NCI-H1436 (cell line): ENCODE measurements around the gene ZNF865.

ENCODE experiments used
- DNase-seq: peaks from one replicate; lab custom pipeline; 2025; lab: John Stamatoyannopoulos, UW

The ZNF865 gene

GRCh38 chr19:55605207-55605636 is 225 bp upstream of the ZNF865 start:
- DNase-seq, result peak; percentile 99

- no peak for DNase-seq
Observed at GRCh38 chr19:55606471-55606787, 982 bp downstream of the ZNF865 start.

- DNase-seq, result no peak
Observed at GRCh38 chr19:55606817-55607216, 1.4 kb downstream of the ZNF865 start.

- no peak for DNase-seq
Observed at GRCh38 chr19:55609326-55609725, 3.9 kb downstream of the ZNF865 start.

GRCh38 chr19:55611300-55611982 is 6.0 kb downstream of the ZNF865 start:
- DNase-seq, result no peak

- no peak for DNase-seq
Observed at GRCh38 chr19:55611983-55612645, 6.7 kb downstream of the ZNF865 start.

- no peak for DNase-seq
Observed at GRCh38 chr19:55613396-55613795, 7.9 kb downstream of the ZNF865 start.

- DNase-seq, result no peak
Observed at GRCh38 chr19:55613930-55614710, 8.7 kb downstream of the ZNF865 start.

GRCh38 chr19:55614711-55615542 is 9.5 kb downstream of the ZNF865 start:
- no peak for DNase-seq

GRCh38 chr19:55615543-55616394 is 10.3 kb downstream of the ZNF865 start:
- no peak for DNase-seq

- no peak for DNase-seq
Observed at GRCh38 chr19:55616395-55616875, 11.0 kb downstream of the ZNF865 start.

- DNase-seq, result no peak
Observed at GRCh38 chr19:55617426-55617825, 12.0 kb downstream of the ZNF865 start.

GRCh38 chr19:55618426-55618825 is 13.0 kb downstream of the ZNF865 start:
- DNase-seq, result no peak

GRCh38 chr19:55619286-55619685 is 13.8 kb downstream of the ZNF865 start:
- DNase-seq, result no peak

GRCh38 chr19:55620410-55621204 is 15.2 kb downstream of the ZNF865 start:
- DNase-seq, result no peak

- DNase-seq, result no peak
Observed at GRCh38 chr19:55621205-55621672, 15.8 kb downstream of the ZNF865 start.

- DNase-seq, result no peak
Observed at GRCh38 chr19:55621673-55622231, 16.3 kb downstream of the ZNF865 start.

GRCh38 chr19:55622242-55622969 is 17.0 kb downstream of the ZNF865 start:
- DNase-seq, result no peak

- DNase-seq, result no peak
Observed at GRCh38 chr19:55623130-55623529, 17.7 kb downstream of the ZNF865 start.
